SK-N-SH (cell line): ENCODE measurements around the gene GPER1. TPM values are rescaled to one million over a fixed set of nuclear protein-coding genes. Genes with fewer than 3 reads are reported as not detected.

Experiments
- CTCF ChIA-PET: fragments of 300-600, 350-600 bp; formaldehyde crosslinking; extraction: SDS; loops from one replicate; lab custom pipeline; 2021; lab: Yijun Ruan, JAX
- POLR2A ChIA-PET: fragments of 350-600 bp; sonication (Branson Sonifier 250); formaldehyde crosslinking; extraction: SDS; loops from one replicate; lab custom pipeline; 2020; ENCODE audit warnings: antibody characterized with exemption, inconsistent platforms; lab: Yijun Ruan, JAX
- DNase-seq: peaks from one replicate; pipeline ENCODE4 v3.0.0; 2012
- H2AFZ ChIP-seq: fragments of 200-600 bp; sonication (generic); 2 replicates; pipeline ENCODE4 v1.8.1; 2016; ENCODE audit warnings: antibody characterized with exemption, mild to moderate bottlenecking, low read depth
- H3F3A ChIP-seq: fragments of 200-600 bp; sonication (generic); replicated peaks from 2 replicates; pipeline ENCODE3; 2016; ENCODE audit warnings: antibody characterized with exemption, mild to moderate bottlenecking; ENCODE audit not compliant: insufficient read depth
- H3K27ac ChIP-seq, 2 experiments: fragments of 200-500 bp in 1 of 2; fragments of 200-600 bp in 1 of 2; sonication (Bioruptor generic) in 1 of 2; sonication (generic), shearing (Covaris generic) in 1 of 2; 2 replicates each; pipeline versions ENCODE4 v1.5.1 to v1.6.1; 2014 to 2016; ENCODE audit warnings: low read depth in 2 of 2, inconsistent platforms in 1 of 2, low read length in 1 of 2, mild to moderate bottlenecking in 1 of 2, mixed read lengths in 1 of 2
- H3K27me3 ChIP-seq: fragments of 200-600 bp; sonication (generic), shearing (Covaris generic); 2 replicates; pipeline ENCODE4 v1.6.1; 2016; ENCODE audit warnings: mixed run types; ENCODE audit not compliant: insufficient read depth
- H3K36me3 ChIP-seq, 2 experiments: fragments of 200-500 bp in 1 of 2; fragments of 200-600 bp in 1 of 2; sonication (Bioruptor generic) in 1 of 2; sonication (generic) in 1 of 2; replicated peaks in 1 of 2; 2 replicates each; pipeline versions ENCODE3 to v1.5.1; 2014 to 2016; ENCODE audit warnings: low read length in 1 of 2, mild to moderate bottlenecking in 1 of 2; ENCODE audit not compliant: insufficient read depth in 2 of 2, control insufficient read depth in 1 of 2
- H3K4me1 ChIP-seq, 2 experiments: fragments of 200-500 bp in 1 of 2; fragments of 200-600 bp in 1 of 2; sonication (Bioruptor generic) in 1 of 2; sonication (generic), shearing (Covaris generic) in 1 of 2; 2 replicates each; pipeline versions ENCODE4 v1.5.1 to v1.6.1; 2014 to 2016; ENCODE audit warnings: low read depth in 1 of 2, low read length in 1 of 2, mixed run types in 1 of 2; ENCODE audit not compliant: insufficient read depth in 2 of 2, control insufficient read depth in 1 of 2
- H3K4me2 ChIP-seq: fragments of 200-600 bp; sonication (generic), shearing (Covaris generic); 2 replicates; pipeline ENCODE4 v1.6.1; 2017; ENCODE audit warnings: mixed run types
- H3K4me3 ChIP-seq, 2 experiments: fragments of 200-500 bp in 1 of 2; fragments of 200-600 bp in 1 of 2; sonication (Bioruptor generic) in 1 of 2; sonication (generic), shearing (Covaris generic) in 1 of 2; 2 replicates each; pipeline versions ENCODE4 v1.5.1 to v1.8.1; 2014 to 2016; ENCODE audit warnings: low read depth in 2 of 2, inconsistent platforms in 1 of 2, low read length in 1 of 2, mild to moderate bottlenecking in 1 of 2, mixed read lengths in 1 of 2, moderate library complexity in 1 of 2
- H3K79me2 ChIP-seq: fragments of 200-600 bp; sonication (generic); 2 replicates; pipeline ENCODE4 v1.8.1; 2017; ENCODE audit warnings: mild to moderate bottlenecking; ENCODE audit not compliant: insufficient read depth
- H3K9ac ChIP-seq: fragments of 200-600 bp; sonication (generic); 2 replicates; pipeline ENCODE4 v1.6.1; 2017; ENCODE audit warnings: mixed run types
- H3K9me2 ChIP-seq: fragments of 200-600 bp; sonication (generic); 2 replicates; pipeline ENCODE4 v1.6.1; 2017; ENCODE audit warnings: mixed run types
- H3K9me3 ChIP-seq: fragments of 200-600 bp; sonication (generic); 2 replicates; pipeline ENCODE4 v1.6.1; 2017; ENCODE audit warnings: mixed run types, mild to moderate bottlenecking, moderate library complexity
- H4K20me1 ChIP-seq: fragments of 200-600 bp; sonication (generic); 2 replicates; pipeline ENCODE4 v1.6.1; 2017; ENCODE audit warnings: mild to moderate bottlenecking, mixed run types; ENCODE audit not compliant: insufficient read depth
- CHD2 ChIP-seq: fragments of 150-350 bp; IDR thresholded peaks from 2 replicates; pipeline ENCODE4 v1.6.1; 2018; ENCODE audit warnings: low read length; ENCODE audit not compliant: partially characterized antibody
- EP300 ChIP-seq, 2 experiments: IDR thresholded peaks; 2 replicates each; pipeline versions ENCODE4 v1.4.0 to v1.6.1; 2012; ENCODE audit warnings: borderline replicate concordance in 1 of 2, low read depth in 1 of 2, low read length in 1 of 2
- GABPA ChIP-seq: IDR thresholded peaks from 2 replicates; pipeline ENCODE4 v1.4.0; 2012; ENCODE audit warnings: low read depth, mild to moderate bottlenecking
- MXI1 ChIP-seq: IDR thresholded peaks from 2 replicates; pipeline ENCODE4 v1.6.1; 2012; ENCODE audit warnings: mild to moderate bottlenecking, low read depth, low read length, improper control_type of control experiment
- NFIC ChIP-seq: IDR thresholded peaks from 2 replicates; pipeline ENCODE4 v1.4.0; 2012; ENCODE audit warnings: borderline replicate concordance
- NRF1 ChIP-seq: IDR thresholded peaks from 2 replicates; pipeline ENCODE4 v1.6.1; 2012; ENCODE audit warnings: low read depth, mild to moderate bottlenecking, low read length
- RCOR1 ChIP-seq: fragments of 150-350 bp; IDR thresholded peaks from 2 replicates; pipeline ENCODE4 v1.6.1; 2017; ENCODE audit warnings: antibody characterized with exemption, low read length
- REST ChIP-seq: IDR thresholded peaks from 2 replicates; pipeline ENCODE4 v1.6.1; 2012; ENCODE audit warnings: mild to moderate bottlenecking, low read depth, low read length, moderate library complexity
- RFX5 ChIP-seq: IDR thresholded peaks from 2 replicates; pipeline ENCODE4 v1.6.1; 2012; ENCODE audit warnings: mild to moderate bottlenecking, improper control_type of control experiment, low read length
- TCF12 ChIP-seq: IDR thresholded peaks from 2 replicates; pipeline ENCODE4 v1.4.0; 2012
- WGBS: methylation state at CpG from one replicate; pipeline ENCODE4 v1.1.6; 2017; ENCODE audit warnings: low lambda C conversion rate; 5-methylcytosine and 5-hydroxymethylcytosine counted together
- polyA plus RNA-seq, 3 experiments: library from polyadenylated mRNA; depleted of rRNA; stranded (reverse); fragments of >200 nt; gene quantifications; 2 replicates each; pipeline ENCODE4 v1.2.3, GENCODE V29; 2012
- TF ChIP-seq, protein P1 (sequence below): fragments of 150-350 bp; IDR thresholded peaks from 2 replicates; pipeline ENCODE4 v1.6.1; 2016; ENCODE audit warnings: mild to moderate bottlenecking, low read depth, low read length

Gene GPER1
- polyA plus RNA-seq, 1 of the 3 experiments (the other 2 are of a cell fraction): 6.4 TPM

GRCh38 chr7:1081931-1082401 lies 5.9 kb upstream of the GPER1 start:
- H3K4me3 ChIP-seq: no peak overlapping the region
- H3K4me1 ChIP-seq: peaks cover 6 to 40% of the 10 kb centered on the region in 2 experiments
- H3K79me2 ChIP-seq: 0 out of 2 replicates have a peak, but pooled peaks cover 5% of the 10 kb centered on the region
- WGBS: 56% methylated on average over 23 of the region's 31 CpGs
- CTCF ChIA-PET: interaction anchor here (0.8 to 10.2 kb wide), 10 partner anchors 11 to 94 kb away, joined by 3 to 126 read pairs (median 4); no protein-coding TSS in a partner anchor
- no peaks in the 10 kb centered on the region for H3K9me2 ChIP-seq
- peak; percentile 90 for DNase-seq
- POLR2A ChIA-PET: no interaction called here
- H3K9me3 ChIP-seq: no peaks in the 10 kb centered on the region
- H3K27ac ChIP-seq: no peak overlapping the region
- no peak overlapping the region for H2AFZ ChIP-seq
- H3F3A ChIP-seq: peaks cover 7% of the 10 kb centered on the region
- peaks cover 0 to 6% of the 10 kb centered on the region in 2 experiments for H3K36me3 ChIP-seq
- no peaks in the 10 kb centered on the region for H3K27me3 ChIP-seq
- no peak overlapping the region for H3K9ac ChIP-seq
- no peak overlapping the region for H3K4me2 ChIP-seq
- peaks cover 11% of the 10 kb centered on the region; the same call in 1 of the 2 replicates for H4K20me1 ChIP-seq
- peak; percentile 70; the same call in 1 of the 2 replicates for TF ChIP-seq TCF12
- TF ChIP-seq EP300 (IDR thresholded peaks at IDR 0.05; ENCODE audit: borderline replicate concordance in 1 of 2, low read depth in 1 of 2, low read length in 1 of 2): peak in 1 of 2 experiments; percentile 64; a peak in 1 of 4 replicates
- peak; percentile 86 for TF ChIP-seq RCOR1
- no peak for TF ChIP-seq GABPA
- TF ChIP-seq MXI1: peak; percentile 75
- TF ChIP-seq CHD2: peak; percentile 71

GRCh38 chr7:1083729-1084657 lies 3.9 kb upstream of the GPER1 start:
- peaks cover 21% of the 10 kb centered on the region for H3F3A ChIP-seq
- H4K20me1 ChIP-seq: peaks cover 11% of the 10 kb centered on the region
- no peak overlapping the region for H2AFZ ChIP-seq
- 94% methylated on average over 41 of the region's 45 CpGs for WGBS
- no peaks in the 10 kb centered on the region for H3K9me3 ChIP-seq
- H3K79me2 ChIP-seq: peaks cover 12% of the 10 kb centered on the region; the same call in 1 of the 2 replicates
- peaks cover 0 to 6% of the 10 kb centered on the region in 2 experiments for H3K36me3 ChIP-seq
- H3K4me1 ChIP-seq: peaks cover 25 to 59% of the 10 kb centered on the region in 2 experiments
- ChIA-PET CTCF (interaction anchor here (0.8 to 10.2 kb wide), 6 partner anchors 11 to 91 kb away, joined by 3 to 126 read pairs (median 31); no protein-coding TSS in a partner anchor), POLR2A (no interaction called here)
- H3K4me2 ChIP-seq: no peak overlapping the region
- H3K27ac ChIP-seq: no peak overlapping the region
- H3K4me3 ChIP-seq: no peak overlapping the region
- no peaks in the 10 kb centered on the region for H3K27me3 ChIP-seq
- H3K9me2 ChIP-seq: no peaks in the 10 kb centered on the region
- no peak for TF ChIP-seq CHD2
- TF ChIP-seq REST: no peak
- TF ChIP-seq, protein P1, sequence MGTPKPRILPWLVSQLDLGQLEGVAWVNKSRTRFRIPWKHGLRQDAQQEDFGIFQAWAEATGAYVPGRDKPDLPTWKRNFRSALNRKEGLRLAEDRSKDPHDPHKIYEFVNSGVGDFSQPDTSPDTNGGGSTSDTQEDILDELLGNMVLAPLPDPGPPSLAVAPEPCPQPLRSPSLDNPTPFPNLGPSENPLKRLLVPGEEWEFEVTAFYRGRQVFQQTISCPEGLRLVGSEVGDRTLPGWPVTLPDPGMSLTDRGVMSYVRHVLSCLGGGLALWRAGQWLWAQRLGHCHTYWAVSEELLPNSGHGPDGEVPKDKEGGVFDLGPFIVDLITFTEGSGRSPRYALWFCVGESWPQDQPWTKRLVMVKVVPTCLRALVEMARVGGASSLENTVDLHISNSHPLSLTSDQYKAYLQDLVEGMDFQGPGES: no peak
- TF ChIP-seq RFX5: no peak
- no peak for TF ChIP-seq NRF1
- no peak for TF ChIP-seq NFIC
- TF ChIP-seq MXI1: no peak
- DNase-seq: no peak
- H3K9ac ChIP-seq: no peak overlapping the region
